SK-N-SH treated with all-trans-retinoic acid at 6 μM for 48 hours (cell line): ENCODE data around the gene AOPEP.

Source experiments
- ATAC-seq: fragments of 200-7000 bp; cut with Tn5 transposase; 3 replicates; pipeline ENCODE4 v1.9.1; 2020; ENCODE audit warnings: mild to moderate bottlenecking, moderate library complexity
- ARNTL ChIP-seq: fragments of 450-650 bp; formaldehyde crosslinking; IDR thresholded peaks from 2 replicates; pipeline ENCODE4 v1.5.0; 2020; ENCODE audit warnings: low read depth, mild to moderate bottlenecking, moderate library complexity, borderline replicate concordance
- BACH2 ChIP-seq: fragments of 250-450 bp; sonication (Bioruptor Pico); IDR thresholded peaks from 2 replicates; pipeline ENCODE4 v1.9.0; 2021; ENCODE audit warnings: mild to moderate bottlenecking, borderline replicate concordance
- CSDC2 ChIP-seq: fragments of 250-450 bp; sonication (Bioruptor Pico); IDR thresholded peaks from 2 replicates; pipeline ENCODE4 v1.5.0; 2020; ENCODE audit warnings: mild to moderate bottlenecking, moderate library complexity
- GLIS3 ChIP-seq: fragments of 250-450 bp; sonication (Bioruptor Pico); IDR thresholded peaks from 2 replicates; pipeline ENCODE4 v1.5.0; 2020; ENCODE audit warnings: mild to moderate bottlenecking, moderate library complexity
- ISL1 ChIP-seq: fragments of 250-450 bp; sonication (Bioruptor Pico); IDR thresholded peaks from 2 replicates; pipeline ENCODE4 v2.1.2; 2022; ENCODE audit warnings: mild to moderate bottlenecking, moderate library complexity
- OSR1 ChIP-seq: fragments of 250-450 bp; sonication (Bioruptor Pico); IDR thresholded peaks from 2 replicates; pipeline ENCODE4 v1.8.0; 2022; ENCODE audit warnings: moderate library complexity, mild to moderate bottlenecking, inconsistent platforms
- PPARA ChIP-seq: fragments of 250-450 bp; sonication (Bioruptor Pico); IDR thresholded peaks from 2 replicates; pipeline ENCODE4 v1.5.0; 2020; ENCODE audit warnings: mild to moderate bottlenecking, borderline replicate concordance
- RARB ChIP-seq: fragments of 250-450 bp; sonication (Bioruptor Pico); IDR thresholded peaks from 2 replicates; pipeline ENCODE4 v1.8.0; 2021; ENCODE audit warnings: mild to moderate bottlenecking, moderate library complexity
- SNAI2 ChIP-seq: fragments of 250-450 bp; sonication (Bioruptor Pico); IDR thresholded peaks from 2 replicates; pipeline ENCODE4 v1.5.0; 2020; ENCODE audit warnings: mild to moderate bottlenecking, moderate library complexity
- TCF4 ChIP-seq: fragments of 250-450 bp; sonication (Bioruptor Pico); IDR thresholded peaks from 2 replicates; pipeline ENCODE4 v1.8.0; 2021; ENCODE audit warnings: mild to moderate bottlenecking, moderate library complexity, borderline replicate concordance
- TOX ChIP-seq: fragments of 250-450 bp; sonication (Bioruptor Pico); IDR thresholded peaks from 2 replicates; pipeline ENCODE4 v1.8.0; 2021; ENCODE audit warnings: mild to moderate bottlenecking, moderate library complexity, borderline replicate concordance
- ZC3H10 ChIP-seq: fragments of 250-450 bp; sonication (Bioruptor Pico); IDR thresholded peaks from 2 replicates; pipeline ENCODE4 v1.5.1; 2021; ENCODE audit warnings: mild to moderate bottlenecking, moderate library complexity
- ZFP3 ChIP-seq: fragments of 250-450 bp; sonication (Bioruptor Pico); IDR thresholded peaks from 2 replicates; pipeline ENCODE4 v1.5.0; 2020; ENCODE audit warnings: mild to moderate bottlenecking, moderate library complexity
- ZFP30 ChIP-seq: fragments of 450-650 bp; formaldehyde crosslinking; IDR thresholded peaks from 2 replicates; pipeline ENCODE4 v1.5.0; 2022; ENCODE audit warnings: mild to moderate bottlenecking, moderate library complexity
- ZNF565 ChIP-seq: fragments of 450-650 bp; formaldehyde crosslinking; conservative IDR thresholded peaks from 2 replicates; pipeline ENCODE4 v1.5.0; 2020; ENCODE audit warnings: low read depth, mild to moderate bottlenecking, moderate library complexity
- ZNF70 ChIP-seq: fragments of 450-650 bp; formaldehyde crosslinking; IDR thresholded peaks from 2 replicates; pipeline ENCODE4 v1.5.0; 2020; ENCODE audit warnings: mild to moderate bottlenecking, moderate library complexity
- ZNF8 ChIP-seq: fragments of 450-650 bp; formaldehyde crosslinking; IDR thresholded peaks from 2 replicates; pipeline ENCODE4 v1.5.0; 2020; ENCODE audit warnings: mild to moderate bottlenecking, moderate library complexity
- TF ChIP-seq, protein P1 (sequence below): fragments of 250-450 bp; sonication (Bioruptor Pico); IDR thresholded peaks from 2 replicates; pipeline ENCODE4 v1.5.0; 2020; ENCODE audit warnings: mild to moderate bottlenecking, moderate library complexity
- TF ChIP-seq, protein P2 (sequence below): fragments of 250-450 bp; sonication (Bioruptor Pico); IDR thresholded peaks from 2 replicates; pipeline ENCODE4 v1.8.0; 2021; ENCODE audit warnings: low read depth, mild to moderate bottlenecking, moderate library complexity, borderline replicate concordance
- TF ChIP-seq, protein P3 (sequence below): fragments of 250-450 bp; sonication (Bioruptor Pico); IDR thresholded peaks from 2 replicates; pipeline ENCODE4 v1.5.1; 2021; ENCODE audit warnings: mild to moderate bottlenecking, moderate library complexity
- TF ChIP-seq, protein P4 (sequence below): fragments of 250-450 bp; sonication (Bioruptor Pico); IDR thresholded peaks from 2 replicates; pipeline ENCODE4 v1.5.1; 2020; ENCODE audit warnings: low read depth, mild to moderate bottlenecking, moderate library complexity
- TF ChIP-seq, protein P5 (sequence below): fragments of 250-450 bp; sonication (Bioruptor Pico); IDR thresholded peaks from 2 replicates; pipeline ENCODE4 v1.8.0; 2020; ENCODE audit warnings: mild to moderate bottlenecking, moderate library complexity, borderline replicate concordance

The AOPEP gene

DNA sequence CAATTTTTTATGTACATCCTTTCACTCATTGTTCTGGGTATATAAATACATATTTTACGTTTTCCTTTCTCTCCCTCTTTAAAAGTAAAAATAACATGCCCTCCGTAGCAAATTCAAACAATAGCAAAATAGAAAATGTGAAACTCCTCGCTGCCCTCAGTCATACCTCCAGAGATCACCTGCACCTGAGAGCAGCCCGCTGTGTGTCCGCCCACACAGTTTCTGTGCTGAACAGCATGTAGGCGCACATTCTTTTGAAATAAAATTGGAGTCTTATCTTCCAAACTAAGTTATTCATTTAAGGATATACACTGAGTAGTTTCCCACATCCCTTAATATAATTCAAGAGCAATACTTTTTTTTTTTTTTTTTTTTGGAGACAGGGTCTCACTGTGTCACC, 255.7 kb downstream of the AOPEP start:
- no peak for TF ChIP-seq BACH2 (CRISPR knock-in tag)
- TF ChIP-seq ZNF70 (CRISPR knock-in tag), result no peak
- no peak for TF ChIP-seq TOX (CRISPR knock-in tag)
- TF ChIP-seq, protein P1, sequence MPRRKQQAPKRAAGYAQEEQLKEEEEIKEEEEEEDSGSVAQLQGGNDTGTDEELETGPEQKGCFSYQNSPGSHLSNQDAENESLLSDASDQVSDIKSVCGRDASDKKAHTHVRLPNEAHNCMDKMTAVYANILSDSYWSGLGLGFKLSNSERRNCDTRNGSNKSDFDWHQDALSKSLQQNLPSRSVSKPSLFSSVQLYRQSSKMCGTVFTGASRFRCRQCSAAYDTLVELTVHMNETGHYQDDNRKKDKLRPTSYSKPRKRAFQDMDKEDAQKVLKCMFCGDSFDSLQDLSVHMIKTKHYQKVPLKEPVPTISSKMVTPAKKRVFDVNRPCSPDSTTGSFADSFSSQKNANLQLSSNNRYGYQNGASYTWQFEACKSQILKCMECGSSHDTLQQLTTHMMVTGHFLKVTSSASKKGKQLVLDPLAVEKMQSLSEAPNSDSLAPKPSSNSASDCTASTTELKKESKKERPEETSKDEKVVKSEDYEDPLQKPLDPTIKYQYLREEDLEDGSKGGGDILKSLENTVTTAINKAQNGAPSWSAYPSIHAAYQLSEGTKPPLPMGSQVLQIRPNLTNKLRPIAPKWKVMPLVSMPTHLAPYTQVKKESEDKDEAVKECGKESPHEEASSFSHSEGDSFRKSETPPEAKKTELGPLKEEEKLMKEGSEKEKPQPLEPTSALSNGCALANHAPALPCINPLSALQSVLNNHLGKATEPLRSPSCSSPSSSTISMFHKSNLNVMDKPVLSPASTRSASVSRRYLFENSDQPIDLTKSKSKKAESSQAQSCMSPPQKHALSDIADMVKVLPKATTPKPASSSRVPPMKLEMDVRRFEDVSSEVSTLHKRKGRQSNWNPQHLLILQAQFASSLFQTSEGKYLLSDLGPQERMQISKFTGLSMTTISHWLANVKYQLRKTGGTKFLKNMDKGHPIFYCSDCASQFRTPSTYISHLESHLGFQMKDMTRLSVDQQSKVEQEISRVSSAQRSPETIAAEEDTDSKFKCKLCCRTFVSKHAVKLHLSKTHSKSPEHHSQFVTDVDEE (CRISPR knock-in tag), result no peak

DNA sequence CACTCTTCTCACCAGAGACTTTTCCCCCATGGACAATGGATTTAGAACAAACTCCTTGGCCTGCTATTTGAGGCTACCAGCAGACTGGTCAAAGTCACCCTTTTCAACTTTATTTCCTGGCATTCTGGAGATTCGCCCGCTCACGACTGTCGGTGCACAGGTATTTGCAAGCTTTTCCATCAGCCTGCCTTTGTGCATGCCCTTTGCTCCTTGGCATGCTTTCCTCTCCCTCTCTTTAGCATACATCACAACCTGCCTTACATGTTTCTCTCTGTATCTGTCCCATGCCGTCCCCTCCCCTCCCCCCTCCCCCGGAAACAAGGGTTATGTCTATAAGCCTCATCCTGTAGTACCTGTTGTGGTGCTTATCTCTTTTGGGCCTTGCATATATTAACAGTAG, 257.1 kb downstream of the AOPEP start:
- no peak for ATAC-seq

More for the DNA sequence above, 255.7 kb downstream of the AOPEP start:
- no peak for ATAC-seq

DNA sequence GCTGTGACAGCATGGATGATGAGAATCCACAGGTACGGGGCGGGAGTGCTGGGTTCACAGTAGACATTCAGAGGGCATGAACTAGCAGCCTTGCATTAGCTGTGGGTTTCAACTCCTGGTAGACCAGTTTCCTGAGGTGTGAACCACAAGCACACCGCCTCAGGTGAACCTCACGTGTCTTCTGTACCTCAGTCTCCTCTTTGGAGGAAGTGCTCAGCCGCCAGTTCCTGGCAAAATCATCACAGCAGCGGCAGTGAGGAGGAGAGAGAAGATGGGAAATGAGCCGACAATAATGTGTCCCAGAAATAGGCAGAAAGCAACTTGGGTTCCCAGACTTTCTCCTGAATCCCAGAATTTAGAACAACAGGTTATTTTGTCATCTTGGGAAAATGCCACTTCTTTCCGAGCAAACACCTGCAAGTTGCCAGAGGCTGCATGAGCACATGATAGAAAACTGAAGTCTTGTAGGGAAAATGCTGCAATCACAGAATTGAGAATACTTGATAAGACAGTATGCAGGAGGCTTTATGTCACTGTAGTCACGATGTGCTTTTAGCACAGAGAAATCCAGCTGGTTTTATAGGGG, 258.5 kb downstream of the AOPEP start:
- no peak for ATAC-seq
- no peak for TF ChIP-seq TCF4
- TF ChIP-seq ZNF565 (CRISPR knock-in tag), result no peak
- no peak for TF ChIP-seq ZC3H10
- TF ChIP-seq, protein P2, sequence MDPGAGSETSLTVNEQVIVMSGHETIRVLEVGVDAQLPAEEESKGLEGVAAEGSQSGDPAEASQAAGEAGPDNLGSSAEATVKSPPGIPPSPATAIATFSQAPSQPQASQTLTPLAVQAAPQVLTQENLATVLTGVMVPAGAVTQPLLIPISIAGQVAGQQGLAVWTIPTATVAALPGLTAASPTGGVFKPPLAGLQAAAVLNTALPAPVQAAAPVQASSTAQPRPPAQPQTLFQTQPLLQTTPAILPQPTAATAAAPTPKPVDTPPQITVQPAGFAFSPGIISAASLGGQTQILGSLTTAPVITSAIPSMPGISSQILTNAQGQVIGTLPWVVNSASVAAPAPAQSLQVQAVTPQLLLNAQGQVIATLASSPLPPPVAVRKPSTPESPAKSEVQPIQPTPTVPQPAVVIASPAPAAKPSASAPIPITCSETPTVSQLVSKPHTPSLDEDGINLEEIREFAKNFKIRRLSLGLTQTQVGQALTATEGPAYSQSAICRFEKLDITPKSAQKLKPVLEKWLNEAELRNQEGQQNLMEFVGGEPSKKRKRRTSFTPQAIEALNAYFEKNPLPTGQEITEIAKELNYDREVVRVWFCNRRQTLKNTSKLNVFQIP, result no peak
- no peak for TF ChIP-seq ZFP3 (CRISPR knock-in tag)
- no peak for TF ChIP-seq ZFP30
- TF ChIP-seq ARNTL (CRISPR knock-in tag), result no peak
- TF ChIP-seq CSDC2 (CRISPR knock-in tag), result no peak
- TF ChIP-seq, protein P1 (CRISPR knock-in tag), result no peak
- no peak for TF ChIP-seq TOX (CRISPR knock-in tag)
- TF ChIP-seq, protein P3, sequence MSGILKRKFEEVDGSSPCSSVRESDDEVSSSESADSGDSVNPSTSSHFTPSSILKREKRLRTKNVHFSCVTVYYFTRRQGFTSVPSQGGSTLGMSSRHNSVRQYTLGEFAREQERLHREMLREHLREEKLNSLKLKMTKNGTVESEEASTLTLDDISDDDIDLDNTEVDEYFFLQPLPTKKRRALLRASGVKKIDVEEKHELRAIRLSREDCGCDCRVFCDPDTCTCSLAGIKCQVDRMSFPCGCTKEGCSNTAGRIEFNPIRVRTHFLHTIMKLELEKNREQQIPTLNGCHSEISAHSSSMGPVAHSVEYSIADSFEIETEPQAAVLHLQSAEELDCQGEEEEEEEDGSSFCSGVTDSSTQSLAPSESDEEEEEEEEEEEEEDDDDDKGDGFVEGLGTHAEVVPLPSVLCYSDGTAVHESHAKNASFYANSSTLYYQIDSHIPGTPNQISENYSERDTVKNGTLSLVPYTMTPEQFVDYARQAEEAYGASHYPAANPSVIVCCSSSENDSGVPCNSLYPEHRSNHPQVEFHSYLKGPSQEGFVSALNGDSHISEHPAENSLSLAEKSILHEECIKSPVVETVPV (CRISPR knock-in tag), result no peak
- TF ChIP-seq SNAI2 (CRISPR knock-in tag), result no peak
- TF ChIP-seq PPARA (CRISPR knock-in tag), result no peak

More for the DNA sequence above, 257.1 kb downstream of the AOPEP start:
- TF ChIP-seq, protein P4, sequence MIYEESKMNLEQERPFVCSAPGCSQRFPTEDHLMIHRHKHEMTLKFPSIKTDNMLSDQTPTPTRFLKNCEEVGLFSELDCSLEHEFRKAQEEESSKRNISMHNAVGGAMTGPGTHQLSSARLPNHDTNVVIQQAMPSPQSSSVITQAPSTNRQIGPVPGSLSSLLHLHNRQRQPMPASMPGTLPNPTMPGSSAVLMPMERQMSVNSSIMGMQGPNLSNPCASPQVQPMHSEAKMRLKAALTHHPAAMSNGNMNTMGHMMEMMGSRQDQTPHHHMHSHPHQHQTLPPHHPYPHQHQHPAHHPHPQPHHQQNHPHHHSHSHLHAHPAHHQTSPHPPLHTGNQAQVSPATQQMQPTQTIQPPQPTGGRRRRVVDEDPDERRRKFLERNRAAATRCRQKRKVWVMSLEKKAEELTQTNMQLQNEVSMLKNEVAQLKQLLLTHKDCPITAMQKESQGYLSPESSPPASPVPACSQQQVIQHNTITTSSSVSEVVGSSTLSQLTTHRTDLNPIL (CRISPR knock-in tag), result no peak
- TF ChIP-seq ZC3H10 (no peak), ZNF565 (CRISPR knock-in tag) (no peak), OSR1 (CRISPR knock-in tag) (no peak), ZNF8 (CRISPR knock-in tag) (no peak), CSDC2 (CRISPR knock-in tag) (no peak), ARNTL (CRISPR knock-in tag) (no peak), PPARA (CRISPR knock-in tag) (no peak), ISL1 (no peak), TCF4 (no peak), RARB (CRISPR knock-in tag) (no peak), SNAI2 (CRISPR knock-in tag) (no peak), TOX (CRISPR knock-in tag) (no peak), BACH2 (CRISPR knock-in tag) (no peak), ZNF70 (CRISPR knock-in tag) (no peak), GLIS3 (CRISPR knock-in tag) (no peak), ZFP3 (CRISPR knock-in tag) (no peak), ZFP30 (no peak)
- TF ChIP-seq, protein P3 (CRISPR knock-in tag), result no peak
- TF ChIP-seq, protein P5, sequence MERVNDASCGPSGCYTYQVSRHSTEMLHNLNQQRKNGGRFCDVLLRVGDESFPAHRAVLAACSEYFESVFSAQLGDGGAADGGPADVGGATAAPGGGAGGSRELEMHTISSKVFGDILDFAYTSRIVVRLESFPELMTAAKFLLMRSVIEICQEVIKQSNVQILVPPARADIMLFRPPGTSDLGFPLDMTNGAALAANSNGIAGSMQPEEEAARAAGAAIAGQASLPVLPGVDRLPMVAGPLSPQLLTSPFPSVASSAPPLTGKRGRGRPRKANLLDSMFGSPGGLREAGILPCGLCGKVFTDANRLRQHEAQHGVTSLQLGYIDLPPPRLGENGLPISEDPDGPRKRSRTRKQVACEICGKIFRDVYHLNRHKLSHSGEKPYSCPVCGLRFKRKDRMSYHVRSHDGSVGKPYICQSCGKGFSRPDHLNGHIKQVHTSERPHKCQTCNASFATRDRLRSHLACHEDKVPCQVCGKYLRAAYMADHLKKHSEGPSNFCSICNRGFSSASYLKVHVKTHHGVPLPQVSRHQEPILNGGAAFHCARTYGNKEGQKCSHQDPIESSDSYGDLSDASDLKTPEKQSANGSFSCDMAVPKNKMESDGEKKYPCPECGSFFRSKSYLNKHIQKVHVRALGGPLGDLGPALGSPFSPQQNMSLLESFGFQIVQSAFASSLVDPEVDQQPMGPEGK, result no peak
